GM12892 (cell line): Measurements from ENCODE around the gene FUT8.

Source experiments
- DNase-seq: peaks from one replicate; pipeline ENCODE4 v3.0.0; 2011; ENCODE audit not compliant: insufficient read length
- FAIRE-seq: peaks from 2 replicates; lab custom pipeline; 2011; peaks lifted over from hg19 to GRCh38; lab: Jason Lieb, UNC
- POLR2A ChIP-seq: IDR thresholded peaks from 2 replicates; pipeline ENCODE4 v1.6.1; 2011; ENCODE audit warnings: low read depth, low read length, control low read depth
- POLR2AphosphoS5 ChIP-seq: IDR thresholded peaks from 2 replicates; pipeline ENCODE4 v1.6.1; 2011; ENCODE audit warnings: low read depth, low read length, control low read depth
- TAF1 ChIP-seq: IDR thresholded peaks from 2 replicates; pipeline ENCODE4 v1.6.1; 2011; ENCODE audit warnings: low read depth, mild to moderate bottlenecking, control low read depth, low read length, borderline replicate concordance

FUT8 gene

DNA sequence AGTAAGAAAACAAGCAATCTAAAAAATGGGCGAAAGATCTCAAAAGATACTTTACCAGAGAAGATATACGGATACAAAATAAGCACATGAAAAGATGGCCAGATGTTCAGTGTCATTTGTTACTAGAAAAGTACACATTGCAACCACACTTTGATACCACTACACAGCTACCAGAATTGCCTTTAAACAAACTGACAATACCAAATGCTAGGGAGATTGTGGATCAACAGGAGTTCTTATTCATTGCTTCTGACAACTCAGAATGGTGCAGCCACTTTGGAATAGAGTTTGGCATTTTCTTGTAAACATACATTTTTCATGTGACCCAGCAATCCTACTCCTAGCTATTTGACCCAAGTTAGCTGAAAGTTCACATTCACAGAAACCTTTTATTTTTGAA lies 136.3 kb downstream of the FUT8 start:
- no peak for DNase-seq
- no peak for TF ChIP-seq POLR2A
- no peak for TF ChIP-seq POLR2AphosphoS5
- no peak for TF ChIP-seq TAF1
- peak; percentile 62 for FAIRE-seq

DNA sequence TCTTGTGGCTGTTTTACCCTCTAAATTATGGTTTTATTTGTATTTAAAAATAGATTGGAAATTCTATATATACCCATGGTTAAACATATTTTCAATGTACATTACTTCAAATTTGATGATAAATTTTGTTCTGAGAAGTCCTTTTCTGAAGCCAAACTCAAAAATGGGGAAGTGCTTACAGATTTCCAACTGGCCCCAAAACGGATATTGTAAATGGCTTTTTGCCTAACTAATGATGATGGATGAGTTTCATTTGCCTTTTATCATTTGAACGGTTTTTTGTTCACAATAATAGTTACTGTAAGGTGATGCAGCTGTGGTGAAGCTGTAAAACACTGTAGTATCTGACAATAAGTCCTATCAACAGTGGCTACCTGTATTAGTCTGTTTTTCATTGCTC lies 136.9 kb downstream of the FUT8 start:
- no peak for TF ChIP-seq TAF1
- no peak for TF ChIP-seq POLR2A
- TF ChIP-seq POLR2AphosphoS5, result no peak
- DNase-seq, result no peak
- FAIRE-seq, result no peak

DNA sequence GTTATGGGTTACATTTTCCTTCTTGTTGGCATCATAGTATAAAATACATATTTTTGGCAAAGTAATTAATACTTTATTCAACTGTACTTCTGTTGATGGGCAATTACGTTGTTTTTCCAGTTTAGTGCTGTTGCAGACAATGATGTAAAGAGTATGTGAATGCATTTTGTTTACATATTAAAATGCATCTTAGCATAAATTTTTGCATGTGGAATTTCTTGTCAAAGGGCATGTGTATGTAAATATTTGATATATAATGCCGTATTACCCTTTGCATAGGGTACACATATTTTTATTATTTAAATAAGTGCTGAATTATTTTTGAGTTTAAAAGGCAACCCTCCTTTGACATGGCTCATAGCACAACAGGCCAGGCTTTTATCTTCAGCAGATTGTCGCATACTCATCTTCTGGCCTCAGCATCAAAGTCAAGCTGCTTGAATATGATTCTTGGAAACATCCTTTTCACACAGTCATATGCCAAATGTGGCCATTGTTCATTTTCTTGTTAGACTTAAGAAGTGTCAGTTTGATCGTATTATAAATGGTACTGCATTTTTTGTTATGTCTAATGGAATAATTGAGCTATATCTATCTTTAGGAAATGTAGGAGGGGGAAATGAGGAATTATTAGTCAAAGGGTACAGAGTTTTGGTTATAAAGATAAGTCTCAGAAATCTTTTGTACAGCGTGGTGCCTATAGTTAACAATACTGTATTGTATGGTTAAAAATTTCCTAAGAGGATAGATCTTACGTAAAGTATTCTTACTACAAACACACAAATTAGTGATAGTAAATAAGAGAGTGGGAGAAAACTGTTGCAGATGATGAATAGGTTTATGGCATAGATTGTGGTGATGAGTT lies 138.5 kb downstream of the FUT8 start:
- DNase-seq (no peak), FAIRE-seq (peak; percentile 60)
- TF ChIP-seq TAF1 (no peak), POLR2AphosphoS5 (no peak), POLR2A (no peak)

DNA sequence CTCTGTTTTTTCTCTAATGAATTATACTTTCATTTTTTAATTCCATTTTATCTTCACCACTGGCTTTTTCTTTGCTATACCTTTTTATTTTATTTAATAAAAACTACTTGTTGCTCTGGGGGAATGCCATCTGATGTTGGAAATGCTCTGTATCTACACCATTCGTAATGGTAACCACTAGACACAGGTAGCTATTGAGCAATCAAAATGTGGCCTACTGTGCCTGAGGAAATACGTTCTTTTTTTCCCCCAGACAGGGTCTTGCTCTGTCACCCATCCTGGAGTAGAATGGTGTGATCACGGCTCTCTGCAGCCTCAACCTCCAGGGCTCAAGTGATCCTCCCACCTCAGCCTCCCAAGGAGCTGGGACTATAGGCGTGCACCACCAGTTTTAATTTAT lies 140.2 kb downstream of the FUT8 start:
- no peak for TF ChIP-seq POLR2A
- no peak for TF ChIP-seq POLR2AphosphoS5
- FAIRE-seq (no peak), DNase-seq (no peak)

DNA sequence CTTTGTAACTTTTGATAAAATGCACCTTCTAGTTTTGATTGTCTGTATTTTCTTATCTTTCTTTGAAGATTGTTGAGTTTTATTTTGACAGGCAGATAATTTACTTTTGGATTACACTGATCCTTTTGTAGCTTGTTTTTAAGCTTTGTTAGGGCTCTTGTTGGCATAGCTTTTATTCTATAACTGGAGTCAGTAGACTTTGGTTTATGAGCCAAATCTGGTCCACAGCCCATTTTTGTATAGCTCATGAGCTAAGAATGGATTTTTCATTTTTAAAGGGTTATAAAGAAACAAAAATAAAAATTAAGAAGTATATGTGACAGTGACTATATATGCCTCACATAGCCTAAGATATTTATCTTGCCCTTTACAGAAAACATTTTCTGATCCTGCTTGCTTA lies 142.3 kb downstream of the FUT8 start:
- no peak for TF ChIP-seq TAF1
- no peak for TF ChIP-seq POLR2A
- TF ChIP-seq POLR2AphosphoS5, result no peak
- DNase-seq (no peak), FAIRE-seq (peak; percentile 40)

DNA sequence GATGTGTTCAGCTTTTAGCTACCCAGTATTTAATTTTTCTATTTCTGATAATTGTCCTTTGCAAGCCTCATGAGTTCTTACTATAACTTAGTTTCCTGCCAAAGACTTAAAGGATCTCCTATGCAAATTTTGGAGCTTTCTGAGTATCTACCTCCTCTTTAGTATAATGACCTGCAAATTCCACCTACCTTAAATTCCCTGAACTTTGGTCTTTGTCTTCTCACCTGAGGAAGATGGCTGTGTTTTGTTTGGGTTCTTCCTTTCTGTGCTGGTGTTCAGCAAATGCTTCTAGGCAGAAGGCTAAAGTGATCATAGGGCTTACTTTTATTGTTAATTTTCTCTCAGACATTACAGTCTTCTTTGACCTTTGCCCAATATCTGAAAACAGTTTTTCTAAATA lies 142.8 kb downstream of the FUT8 start:
- TF ChIP-seq POLR2AphosphoS5, result no peak
- TF ChIP-seq POLR2A, result no peak
- TF ChIP-seq TAF1, result no peak
- no peak for FAIRE-seq
- no peak for DNase-seq

DNA sequence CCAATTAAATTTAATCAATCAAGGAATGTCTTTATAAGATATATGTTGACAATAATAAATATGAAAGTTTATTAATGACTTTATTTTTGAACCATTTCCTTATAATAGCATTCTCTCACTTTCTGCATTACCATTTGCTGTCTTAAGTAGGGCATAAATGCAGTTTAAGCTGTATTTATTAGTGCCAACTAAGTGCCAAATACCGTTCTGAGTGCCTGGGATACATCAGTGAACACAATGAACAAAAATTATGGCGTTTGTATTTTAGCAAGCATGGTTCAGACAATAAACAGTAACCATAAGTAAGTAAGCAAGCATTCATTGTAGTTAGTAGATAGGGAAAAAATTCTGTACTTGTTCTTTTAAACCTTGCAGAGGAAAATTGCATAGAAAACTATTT lies 145.8 kb downstream of the FUT8 start:
- no peak for DNase-seq
- peak; percentile 46 for FAIRE-seq
- TF ChIP-seq POLR2A, result no peak
- TF ChIP-seq POLR2AphosphoS5, result no peak
- no peak for TF ChIP-seq TAF1

DNA sequence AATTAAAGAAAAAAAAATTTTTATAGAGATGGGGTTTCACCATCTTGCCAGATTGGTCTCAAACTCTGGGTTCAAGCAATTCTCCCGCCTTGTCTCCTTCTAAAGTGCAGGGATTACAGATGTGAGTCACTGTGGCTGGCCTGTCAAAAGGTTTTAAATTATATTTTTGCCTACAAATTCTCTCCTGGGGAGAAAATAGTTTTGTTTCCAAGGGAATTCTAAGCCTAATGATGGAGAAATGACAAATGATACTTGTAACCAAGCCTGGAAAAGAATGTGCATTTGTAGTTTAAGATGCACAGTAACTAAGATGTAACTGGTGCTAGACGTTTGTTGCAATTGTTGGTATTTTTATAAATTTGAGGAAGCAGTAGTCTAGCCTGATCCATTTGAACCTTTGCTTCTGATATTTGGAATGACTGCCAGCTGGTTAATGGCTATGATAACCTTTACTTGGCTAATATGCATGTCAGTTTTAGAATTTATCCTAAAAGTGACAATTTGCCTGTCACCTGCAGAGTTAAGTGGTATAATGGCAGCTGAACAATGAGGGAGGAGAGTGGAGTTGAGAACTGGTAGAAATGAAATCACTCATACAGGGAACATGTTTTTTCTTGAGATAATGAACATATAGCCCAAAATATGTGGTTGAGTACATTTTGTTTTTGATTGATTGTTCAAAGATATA lies 148.0 kb downstream of the FUT8 start:
- FAIRE-seq (no peak), DNase-seq (no peak)

DNA sequence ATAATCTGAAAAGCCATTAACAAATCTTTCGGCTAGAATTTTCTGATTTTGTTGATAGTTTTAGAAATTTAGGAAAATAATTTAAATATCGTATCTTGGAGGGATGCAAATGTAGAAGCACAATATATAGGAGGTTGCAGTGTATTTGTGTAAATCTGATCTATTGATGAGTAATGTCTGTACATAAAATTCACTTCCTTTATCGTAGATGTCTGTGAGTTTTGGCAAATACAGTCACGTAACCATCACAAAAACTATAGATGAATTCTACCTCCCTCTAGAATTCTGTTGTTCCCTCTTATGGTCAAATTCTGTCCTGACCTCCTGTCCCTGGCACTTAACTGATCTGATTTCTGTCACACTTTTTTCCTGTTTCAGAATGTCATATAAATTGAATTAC lies 151.8 kb downstream of the FUT8 start:
- FAIRE-seq (no peak), DNase-seq (no peak)
- TF ChIP-seq POLR2AphosphoS5 (no peak), TAF1 (no peak), POLR2A (no peak)

More for the DNA sequence above, 148.0 kb downstream of the FUT8 start:
- TF ChIP-seq TAF1 (no peak), POLR2A (no peak), POLR2AphosphoS5 (no peak)

DNA sequence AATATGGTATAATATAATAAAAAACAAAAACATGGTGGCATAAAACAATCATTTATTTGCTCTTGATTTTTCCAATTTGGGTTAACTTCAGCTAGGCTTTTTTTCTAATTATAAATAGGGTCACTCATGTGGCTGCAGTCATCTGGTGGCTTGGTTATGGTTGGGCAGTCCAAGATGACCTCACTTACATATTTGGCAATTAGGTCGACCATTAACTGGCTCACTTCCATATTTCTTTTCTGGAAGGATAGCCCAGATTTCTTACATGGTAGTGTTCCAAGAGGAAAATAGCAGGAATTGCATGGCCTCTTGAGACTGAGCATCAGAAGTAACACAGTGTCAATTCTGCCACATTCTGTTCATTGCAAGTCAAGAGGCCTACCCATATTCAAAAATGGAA lies 153.4 kb downstream of the FUT8 start:
- no peak for DNase-seq
- TF ChIP-seq POLR2AphosphoS5 (no peak), TAF1 (no peak), POLR2A (no peak)

DNA sequence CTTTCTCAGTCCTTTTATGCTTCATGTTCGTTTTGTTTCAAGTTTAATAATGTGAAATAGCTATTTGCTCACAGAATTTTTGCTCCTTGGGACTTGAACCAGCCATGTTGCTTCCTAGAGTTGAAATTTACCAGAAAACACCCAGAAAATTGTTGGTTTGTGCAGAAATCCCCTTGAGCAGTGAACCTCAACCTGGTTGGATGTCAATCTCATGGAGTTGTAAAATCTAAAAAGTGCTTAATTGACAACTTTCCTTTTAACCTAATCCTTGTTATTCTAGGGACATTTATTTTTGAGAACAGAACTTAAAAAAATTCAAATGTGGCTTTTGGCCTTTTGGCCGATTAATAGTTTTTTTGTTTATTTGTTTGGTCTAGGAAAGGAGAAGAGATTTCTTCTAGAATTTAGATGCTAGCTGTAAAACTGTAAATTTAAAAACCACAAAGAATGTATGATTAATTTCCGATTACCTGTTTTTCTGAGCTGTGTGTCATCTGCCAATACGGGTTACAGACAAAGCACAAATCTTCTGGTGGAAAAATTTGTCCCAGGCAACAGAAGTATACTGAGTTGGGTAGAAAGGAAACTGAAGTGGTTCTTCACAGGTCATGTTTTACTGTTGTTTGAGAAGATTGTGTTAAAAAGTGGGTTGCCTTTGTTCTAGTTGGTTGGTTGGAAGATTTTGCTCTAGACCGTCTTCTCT lies 154.4 kb downstream of the FUT8 start:
- peak; percentile 33 for FAIRE-seq
- DNase-seq, result no peak
- no peak for TF ChIP-seq TAF1
- TF ChIP-seq POLR2AphosphoS5, result no peak
- no peak for TF ChIP-seq POLR2A

More for the DNA sequence above, 153.4 kb downstream of the FUT8 start:
- no peak for FAIRE-seq

DNA sequence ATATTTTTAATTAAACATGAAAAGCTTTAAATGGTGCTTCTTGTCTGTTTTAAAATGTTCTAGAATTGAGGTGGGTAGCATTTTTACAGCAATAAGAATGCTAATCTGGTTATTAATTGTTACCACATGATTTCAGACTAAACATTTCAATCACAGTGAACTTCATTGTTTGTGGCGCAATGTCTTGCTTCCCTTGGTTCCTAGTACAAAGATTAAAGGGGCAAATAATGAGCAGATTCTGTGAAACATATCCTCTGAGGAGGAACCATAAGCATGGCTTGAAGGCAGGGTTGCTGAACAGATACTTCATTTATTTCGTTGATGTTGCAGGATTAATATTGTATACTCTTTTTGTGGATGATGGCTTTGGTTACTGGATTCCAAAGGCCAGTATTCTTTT lies 162.1 kb downstream of the FUT8 start:
- TF ChIP-seq POLR2A (no peak), TAF1 (no peak), POLR2AphosphoS5 (no peak)
- no peak for DNase-seq

DNA sequence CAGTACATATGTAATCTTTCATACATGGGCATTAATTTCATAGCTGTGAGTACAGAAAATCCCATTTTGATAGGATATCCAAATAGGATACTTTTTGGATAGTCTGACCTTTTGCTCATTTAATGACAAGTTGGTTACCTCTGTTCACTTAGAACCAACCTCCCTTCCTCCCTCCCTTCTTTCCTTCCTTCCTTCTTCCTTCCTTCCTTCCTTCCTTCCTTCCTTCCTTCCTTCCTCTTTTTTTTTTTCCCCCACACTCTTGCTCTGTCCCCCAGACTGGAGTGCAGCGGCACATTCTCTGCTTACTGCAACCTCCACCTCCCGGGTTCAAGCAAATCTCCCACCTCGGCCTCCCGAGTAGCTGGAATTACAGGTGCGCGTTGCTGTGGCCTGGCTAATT lies 162.9 kb downstream of the FUT8 start:
- no peak for FAIRE-seq
- no peak for DNase-seq
- TF ChIP-seq POLR2AphosphoS5 (no peak), POLR2A (no peak), TAF1 (no peak)

More for the DNA sequence above, 162.1 kb downstream of the FUT8 start:
- FAIRE-seq, result no peak
